Chondrocyte (in vitro differentiated cells): ENCODE measurements around the gene LONP1. TPM values are rescaled to one million over a fixed set of nuclear protein-coding genes. Genes with fewer than 3 reads are reported as not detected.
A peak's percentile ranks its signal among the peaks of the same experiment; 100 is the strongest.

Source experiments
- DNase-seq: peaks from one replicate; pipeline ENCODE4 v3.0.0; 2021; ENCODE audit warnings: mixed read lengths, low spot score
- H3K27ac Mint-ChIP-seq: one replicate; pipeline ENCODE4 v1.8.0; 2021; ENCODE audit warnings: mild to moderate bottlenecking, moderate library complexity, mixed read lengths; ENCODE audit not compliant: unreplicated experiment
- H3K27me3 Mint-ChIP-seq: 2 replicates; pipeline ENCODE4 v1.8.0; 2021; ENCODE audit warnings: low read depth, mixed read lengths
- H3K36me3 Mint-ChIP-seq: 2 replicates; pipeline ENCODE4 v1.8.0; 2021; ENCODE audit warnings: low read depth, mixed read lengths
- H3K4me1 Mint-ChIP-seq: 2 replicates; pipeline ENCODE4 v1.8.0; 2021; ENCODE audit warnings: low read depth, mild to moderate bottlenecking, mixed read lengths
- H3K4me3 Mint-ChIP-seq: one replicate; pipeline ENCODE4 v1.8.0; 2021; ENCODE audit warnings: mild to moderate bottlenecking, moderate library complexity, mixed read lengths; ENCODE audit not compliant: unreplicated experiment
- H3K9me3 Mint-ChIP-seq: 2 replicates; pipeline ENCODE4 v1.8.0; 2021; ENCODE audit warnings: low read depth, mixed read lengths
- total RNA-seq: library from RNA; stranded (reverse); gene quantifications from 3 replicates; pipeline ENCODE4 v1.2.1, GENCODE V29; 2021
- TF ChIP-seq, protein P1 (sequence below): fragments of 200-600 bp; sonication (generic); IDR thresholded peaks from 2 replicates; pipeline ENCODE4 v1.5.0; 2021; ENCODE audit warnings: antibody characterized with exemption, mild to moderate bottlenecking, moderate library complexity

Gene LONP1
- total RNA-seq, 1 donor from 2014 or later: 116 TPM

- no peaks in the 10 kb centered on the region for H3K27me3 Mint-ChIP-seq
- H3K27ac Mint-ChIP-seq: no peak overlapping the region
- no peak overlapping the region for H3K4me3 Mint-ChIP-seq
- TF ChIP-seq, protein P1, sequence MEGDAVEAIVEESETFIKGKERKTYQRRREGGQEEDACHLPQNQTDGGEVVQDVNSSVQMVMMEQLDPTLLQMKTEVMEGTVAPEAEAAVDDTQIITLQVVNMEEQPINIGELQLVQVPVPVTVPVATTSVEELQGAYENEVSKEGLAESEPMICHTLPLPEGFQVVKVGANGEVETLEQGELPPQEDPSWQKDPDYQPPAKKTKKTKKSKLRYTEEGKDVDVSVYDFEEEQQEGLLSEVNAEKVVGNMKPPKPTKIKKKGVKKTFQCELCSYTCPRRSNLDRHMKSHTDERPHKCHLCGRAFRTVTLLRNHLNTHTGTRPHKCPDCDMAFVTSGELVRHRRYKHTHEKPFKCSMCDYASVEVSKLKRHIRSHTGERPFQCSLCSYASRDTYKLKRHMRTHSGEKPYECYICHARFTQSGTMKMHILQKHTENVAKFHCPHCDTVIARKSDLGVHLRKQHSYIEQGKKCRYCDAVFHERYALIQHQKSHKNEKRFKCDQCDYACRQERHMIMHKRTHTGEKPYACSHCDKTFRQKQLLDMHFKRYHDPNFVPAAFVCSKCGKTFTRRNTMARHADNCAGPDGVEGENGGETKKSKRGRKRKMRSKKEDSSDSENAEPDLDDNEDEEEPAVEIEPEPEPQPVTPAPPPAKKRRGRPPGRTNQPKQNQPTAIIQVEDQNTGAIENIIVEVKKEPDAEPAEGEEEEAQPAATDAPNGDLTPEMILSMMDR: no peak
- no peaks in the 10 kb centered on the region for H3K4me1 Mint-ChIP-seq
- peaks cover 20% of the 10 kb centered on the region for H3K36me3 Mint-ChIP-seq
- no peaks in the 10 kb centered on the region for H3K9me3 Mint-ChIP-seq
- no peak for DNase-seq
Observed at GRCh38 chr19:5669212-5669611, 50.7 kb downstream of the LONP1 start.

DNA sequence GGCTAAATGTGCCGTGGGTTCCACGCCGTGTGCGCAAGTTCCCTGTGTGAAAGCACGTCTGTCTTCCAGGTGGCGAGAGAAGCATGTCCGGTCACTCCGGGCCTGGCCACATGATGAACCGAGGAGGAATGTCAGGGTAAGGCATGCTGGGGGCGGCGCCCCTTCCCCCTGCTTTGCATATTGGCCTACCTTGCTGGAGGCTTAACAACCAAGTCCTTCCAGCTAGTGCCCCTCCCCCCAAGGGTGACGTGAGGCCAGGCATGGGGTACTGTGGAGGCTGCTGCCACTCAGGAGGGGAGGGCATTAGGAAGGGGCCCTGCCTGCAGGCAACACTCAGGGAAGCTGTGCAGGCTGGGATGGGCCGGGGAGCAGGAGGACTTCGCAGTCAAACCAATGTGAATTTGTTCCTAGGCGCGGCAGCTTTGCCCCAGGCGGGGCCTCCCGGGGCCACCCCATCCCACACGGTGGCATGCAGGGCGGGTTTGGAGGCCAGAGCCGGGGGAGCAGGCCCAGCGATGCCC, 52.1 kb downstream of the LONP1 start:
- Mint-ChIP-seq H3K4me1 (no peaks in the 10 kb centered on the region), H3K36me3 (peaks cover 24% of the 10 kb centered on the region), H3K9me3 (no peaks in the 10 kb centered on the region), H3K27me3 (no peaks in the 10 kb centered on the region), H3K4me3 (no peak overlapping the region), H3K27ac (no peak overlapping the region)
- no peak for DNase-seq
- TF ChIP-seq, protein P1: no peak

DNA sequence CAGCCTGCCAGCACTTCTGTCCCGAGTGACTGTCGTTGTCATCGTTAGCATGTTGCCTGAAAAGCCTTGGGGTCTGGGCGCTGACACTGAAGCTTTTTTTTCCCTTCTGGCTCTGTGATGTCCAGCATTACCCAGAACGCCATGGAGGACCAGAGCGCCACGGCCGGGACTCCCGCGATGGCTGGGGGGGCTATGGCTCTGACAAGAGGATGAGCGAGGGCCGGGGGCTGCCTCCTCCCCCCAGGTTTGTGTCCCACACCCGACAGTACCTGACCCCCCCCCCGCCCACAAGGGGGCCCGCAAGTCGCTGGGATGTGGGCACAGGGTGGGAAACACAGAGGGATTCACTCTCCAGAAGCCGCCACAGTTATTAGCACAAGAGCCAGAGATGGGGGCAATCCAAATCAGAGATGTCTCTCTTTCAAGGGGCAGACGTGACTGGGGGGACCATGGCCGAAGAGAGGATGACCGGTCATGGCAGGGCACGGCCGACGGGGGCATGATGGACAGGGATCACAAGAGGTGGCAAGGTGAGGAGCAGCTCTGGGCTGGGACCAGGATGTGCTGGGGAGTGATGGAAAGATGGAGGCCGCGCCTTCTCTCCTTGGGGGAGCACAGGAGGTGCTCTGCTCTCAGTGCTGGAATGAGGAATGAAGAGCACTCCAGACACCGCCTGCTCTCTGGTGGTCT, 52.9 kb downstream of the LONP1 start:
- DNase-seq: peak; percentile 69
- Mint-ChIP-seq H3K27ac (no peak overlapping the region), H3K4me1 (no peaks in the 10 kb centered on the region), H3K9me3 (no peaks in the 10 kb centered on the region), H3K4me3 (no peak overlapping the region), H3K27me3 (no peaks in the 10 kb centered on the region), H3K36me3 (peaks cover 24% of the 10 kb centered on the region)
- TF ChIP-seq, protein P1: no peak

DNA sequence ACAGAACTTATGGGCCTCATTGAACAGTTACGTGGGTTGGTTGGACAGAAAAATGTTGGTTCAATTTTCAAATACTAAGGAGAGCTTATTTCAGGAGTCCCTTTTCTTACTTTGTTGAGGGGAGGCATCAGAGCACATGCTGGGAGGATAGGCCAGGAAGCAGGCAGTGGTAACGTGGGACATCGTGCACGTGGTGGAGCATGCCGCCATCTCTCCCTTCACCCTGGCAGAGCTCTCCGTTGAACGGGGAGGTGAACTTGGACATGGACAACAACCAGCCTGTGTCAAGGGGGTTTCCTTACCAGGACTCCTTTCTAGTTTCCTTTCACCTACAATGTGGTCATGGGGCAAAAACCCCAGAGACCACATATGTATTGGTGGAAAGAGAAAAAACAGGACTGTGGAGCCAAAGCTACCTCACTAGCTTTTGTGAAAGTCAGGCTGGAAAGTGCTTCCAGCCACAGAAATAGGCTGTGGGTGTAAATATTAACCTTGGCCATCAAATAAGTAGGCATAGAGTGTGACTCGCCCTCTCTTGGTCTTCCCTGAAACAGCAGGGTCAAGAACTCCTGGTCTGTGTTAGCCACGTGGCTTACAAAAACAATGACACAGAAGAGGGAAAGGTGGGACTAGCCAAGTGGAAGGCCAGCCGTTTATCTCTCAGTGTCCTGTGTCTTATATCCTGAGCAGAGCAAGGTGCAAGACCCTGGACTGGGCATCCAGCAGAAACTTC, 54.0 kb downstream of the LONP1 start:
- no peaks in the 10 kb centered on the region for H3K27me3 Mint-ChIP-seq
- peaks cover 29% of the 10 kb centered on the region for H3K36me3 Mint-ChIP-seq
- TF ChIP-seq, protein P1: peak; percentile 41
- no peak overlapping the region for H3K4me3 Mint-ChIP-seq
- H3K27ac Mint-ChIP-seq: no peak overlapping the region
- no peaks in the 10 kb centered on the region for H3K4me1 Mint-ChIP-seq
- H3K9me3 Mint-ChIP-seq: no peaks in the 10 kb centered on the region
- peak; percentile 52 for DNase-seq

DNA sequence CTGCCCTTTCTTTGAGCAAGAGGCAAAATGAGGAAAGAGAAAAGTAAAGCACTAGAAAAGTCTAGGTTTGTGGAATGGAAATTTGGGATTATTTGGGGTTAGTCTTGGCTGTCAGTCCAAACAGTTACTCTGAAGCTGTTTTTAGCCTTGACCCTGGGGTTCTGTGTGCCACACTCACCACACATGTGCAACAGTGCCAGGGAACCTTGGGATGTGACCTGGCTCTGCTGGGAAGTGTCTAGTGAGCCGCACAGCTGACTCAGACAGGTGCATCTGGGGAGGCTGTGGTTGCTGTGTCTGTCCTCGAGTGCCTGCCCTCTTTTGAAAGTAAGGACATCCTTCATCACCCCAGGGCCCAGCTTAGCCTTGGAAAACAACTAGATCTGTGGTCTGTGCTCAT, 55.4 kb downstream of the LONP1 start:
- TF ChIP-seq, protein P1: no peak
- Mint-ChIP-seq H3K4me3 (no peak overlapping the region), H3K4me1 (no peaks in the 10 kb centered on the region), H3K9me3 (no peaks in the 10 kb centered on the region), H3K36me3 (peaks cover 32% of the 10 kb centered on the region), H3K27me3 (no peaks in the 10 kb centered on the region), H3K27ac (no peak overlapping the region)
- DNase-seq: peak; percentile 39
